SK-N-SH treated with all-trans-retinoic acid at 6 μM for 48 hours (cell line): ENCODE data around the gene FGGY.

Source experiments
- ATAC-seq: fragments of 200-7000 bp; cut with Tn5 transposase; 3 replicates; pipeline ENCODE4 v1.9.1; 2020; ENCODE audit warnings: mild to moderate bottlenecking, moderate library complexity
- ARNTL ChIP-seq: fragments of 450-650 bp; formaldehyde crosslinking; IDR thresholded peaks from 2 replicates; pipeline ENCODE4 v1.5.0; 2020; ENCODE audit warnings: low read depth, mild to moderate bottlenecking, moderate library complexity, borderline replicate concordance
- BACH2 ChIP-seq: fragments of 250-450 bp; sonication (Bioruptor Pico); IDR thresholded peaks from 2 replicates; pipeline ENCODE4 v1.9.0; 2021; ENCODE audit warnings: mild to moderate bottlenecking, borderline replicate concordance
- CREB5 ChIP-seq: fragments of 250-450 bp; sonication (Bioruptor Pico); IDR thresholded peaks from 2 replicates; pipeline ENCODE4 v1.5.1; 2020; ENCODE audit warnings: low read depth, mild to moderate bottlenecking, moderate library complexity
- CSDC2 ChIP-seq: fragments of 250-450 bp; sonication (Bioruptor Pico); IDR thresholded peaks from 2 replicates; pipeline ENCODE4 v1.5.0; 2020; ENCODE audit warnings: mild to moderate bottlenecking, moderate library complexity
- CSRNP3 ChIP-seq: fragments of 250-450 bp; sonication (Bioruptor Pico); IDR thresholded peaks from 2 replicates; pipeline ENCODE4 v1.5.1; 2021; ENCODE audit warnings: mild to moderate bottlenecking, moderate library complexity
- ESRRG ChIP-seq: fragments of 250-450 bp; sonication (Bioruptor Pico); IDR thresholded peaks from 2 replicates; pipeline ENCODE4 v1.6.1; 2021; ENCODE audit warnings: mild to moderate bottlenecking
- GLIS3 ChIP-seq: fragments of 250-450 bp; sonication (Bioruptor Pico); IDR thresholded peaks from 2 replicates; pipeline ENCODE4 v1.5.0; 2020; ENCODE audit warnings: mild to moderate bottlenecking, moderate library complexity
- ISL1 ChIP-seq: fragments of 250-450 bp; sonication (Bioruptor Pico); IDR thresholded peaks from 2 replicates; pipeline ENCODE4 v2.1.2; 2022; ENCODE audit warnings: mild to moderate bottlenecking, moderate library complexity
- OSR1 ChIP-seq: fragments of 250-450 bp; sonication (Bioruptor Pico); IDR thresholded peaks from 2 replicates; pipeline ENCODE4 v1.8.0; 2022; ENCODE audit warnings: moderate library complexity, mild to moderate bottlenecking, inconsistent platforms
- PPARA ChIP-seq: fragments of 250-450 bp; sonication (Bioruptor Pico); IDR thresholded peaks from 2 replicates; pipeline ENCODE4 v1.5.0; 2020; ENCODE audit warnings: mild to moderate bottlenecking, borderline replicate concordance
- RARB ChIP-seq: fragments of 250-450 bp; sonication (Bioruptor Pico); IDR thresholded peaks from 2 replicates; pipeline ENCODE4 v1.8.0; 2021; ENCODE audit warnings: mild to moderate bottlenecking, moderate library complexity
- SNAI2 ChIP-seq: fragments of 250-450 bp; sonication (Bioruptor Pico); IDR thresholded peaks from 2 replicates; pipeline ENCODE4 v1.5.0; 2020; ENCODE audit warnings: mild to moderate bottlenecking, moderate library complexity
- TCF4 ChIP-seq: fragments of 250-450 bp; sonication (Bioruptor Pico); IDR thresholded peaks from 2 replicates; pipeline ENCODE4 v1.8.0; 2021; ENCODE audit warnings: mild to moderate bottlenecking, moderate library complexity, borderline replicate concordance
- TOX ChIP-seq: fragments of 250-450 bp; sonication (Bioruptor Pico); IDR thresholded peaks from 2 replicates; pipeline ENCODE4 v1.8.0; 2021; ENCODE audit warnings: mild to moderate bottlenecking, moderate library complexity, borderline replicate concordance
- ZC3H10 ChIP-seq: fragments of 250-450 bp; sonication (Bioruptor Pico); IDR thresholded peaks from 2 replicates; pipeline ENCODE4 v1.5.1; 2021; ENCODE audit warnings: mild to moderate bottlenecking, moderate library complexity
- ZFP30 ChIP-seq: fragments of 450-650 bp; formaldehyde crosslinking; IDR thresholded peaks from 2 replicates; pipeline ENCODE4 v1.5.0; 2022; ENCODE audit warnings: mild to moderate bottlenecking, moderate library complexity
- ZNF565 ChIP-seq: fragments of 450-650 bp; formaldehyde crosslinking; conservative IDR thresholded peaks from 2 replicates; pipeline ENCODE4 v1.5.0; 2020; ENCODE audit warnings: low read depth, mild to moderate bottlenecking, moderate library complexity
- ZNF70 ChIP-seq: fragments of 450-650 bp; formaldehyde crosslinking; IDR thresholded peaks from 2 replicates; pipeline ENCODE4 v1.5.0; 2020; ENCODE audit warnings: mild to moderate bottlenecking, moderate library complexity
- ZNF8 ChIP-seq: fragments of 450-650 bp; formaldehyde crosslinking; IDR thresholded peaks from 2 replicates; pipeline ENCODE4 v1.5.0; 2020; ENCODE audit warnings: mild to moderate bottlenecking, moderate library complexity
- TF ChIP-seq, protein P1 (sequence below): fragments of 250-450 bp; sonication (Bioruptor Pico); IDR thresholded peaks from 2 replicates; pipeline ENCODE4 v1.5.0; 2020; ENCODE audit warnings: mild to moderate bottlenecking, moderate library complexity
- TF ChIP-seq, protein P2 (sequence below): fragments of 250-450 bp; sonication (Bioruptor Pico); IDR thresholded peaks from 2 replicates; pipeline ENCODE4 v1.8.0; 2021; ENCODE audit warnings: low read depth, mild to moderate bottlenecking, moderate library complexity, borderline replicate concordance

Gene FGGY

DNA sequence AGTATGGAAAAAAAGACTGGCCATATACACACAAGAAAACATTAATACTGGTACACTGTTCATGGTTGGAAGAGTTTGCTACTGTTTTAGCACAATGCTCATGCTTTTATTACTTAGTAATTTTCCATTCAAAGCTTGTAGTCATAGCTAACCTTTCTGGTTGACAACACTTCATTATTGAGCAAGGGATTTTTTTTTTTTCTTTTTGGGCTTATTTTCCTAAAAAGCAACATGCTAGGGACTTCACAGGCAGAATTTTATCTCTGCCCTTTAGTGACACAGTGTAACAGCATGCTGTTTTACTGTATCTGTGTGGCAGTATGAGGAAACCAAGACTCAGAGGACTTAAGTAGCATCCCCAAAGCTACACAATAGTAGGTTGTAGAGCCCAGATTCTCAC, 58.5 kb downstream of the FGGY start:
- TF ChIP-seq ZC3H10 (CRISPR knock-in tag) (no peak), ZNF70 (no peak), ZNF8 (no peak), ESRRG (CRISPR knock-in tag) (no peak), ARNTL (CRISPR knock-in tag) (no peak), ZFP30 (CRISPR knock-in tag) (no peak), TCF4 (CRISPR knock-in tag) (no peak), CSRNP3 (CRISPR knock-in tag) (no peak), PPARA (CRISPR knock-in tag) (no peak), CSDC2 (CRISPR knock-in tag) (no peak), TOX (no peak)
- TF ChIP-seq, protein P1, sequence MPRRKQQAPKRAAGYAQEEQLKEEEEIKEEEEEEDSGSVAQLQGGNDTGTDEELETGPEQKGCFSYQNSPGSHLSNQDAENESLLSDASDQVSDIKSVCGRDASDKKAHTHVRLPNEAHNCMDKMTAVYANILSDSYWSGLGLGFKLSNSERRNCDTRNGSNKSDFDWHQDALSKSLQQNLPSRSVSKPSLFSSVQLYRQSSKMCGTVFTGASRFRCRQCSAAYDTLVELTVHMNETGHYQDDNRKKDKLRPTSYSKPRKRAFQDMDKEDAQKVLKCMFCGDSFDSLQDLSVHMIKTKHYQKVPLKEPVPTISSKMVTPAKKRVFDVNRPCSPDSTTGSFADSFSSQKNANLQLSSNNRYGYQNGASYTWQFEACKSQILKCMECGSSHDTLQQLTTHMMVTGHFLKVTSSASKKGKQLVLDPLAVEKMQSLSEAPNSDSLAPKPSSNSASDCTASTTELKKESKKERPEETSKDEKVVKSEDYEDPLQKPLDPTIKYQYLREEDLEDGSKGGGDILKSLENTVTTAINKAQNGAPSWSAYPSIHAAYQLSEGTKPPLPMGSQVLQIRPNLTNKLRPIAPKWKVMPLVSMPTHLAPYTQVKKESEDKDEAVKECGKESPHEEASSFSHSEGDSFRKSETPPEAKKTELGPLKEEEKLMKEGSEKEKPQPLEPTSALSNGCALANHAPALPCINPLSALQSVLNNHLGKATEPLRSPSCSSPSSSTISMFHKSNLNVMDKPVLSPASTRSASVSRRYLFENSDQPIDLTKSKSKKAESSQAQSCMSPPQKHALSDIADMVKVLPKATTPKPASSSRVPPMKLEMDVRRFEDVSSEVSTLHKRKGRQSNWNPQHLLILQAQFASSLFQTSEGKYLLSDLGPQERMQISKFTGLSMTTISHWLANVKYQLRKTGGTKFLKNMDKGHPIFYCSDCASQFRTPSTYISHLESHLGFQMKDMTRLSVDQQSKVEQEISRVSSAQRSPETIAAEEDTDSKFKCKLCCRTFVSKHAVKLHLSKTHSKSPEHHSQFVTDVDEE (CRISPR knock-in tag): no peak
- ATAC-seq: no peak

- TF ChIP-seq, protein P2, sequence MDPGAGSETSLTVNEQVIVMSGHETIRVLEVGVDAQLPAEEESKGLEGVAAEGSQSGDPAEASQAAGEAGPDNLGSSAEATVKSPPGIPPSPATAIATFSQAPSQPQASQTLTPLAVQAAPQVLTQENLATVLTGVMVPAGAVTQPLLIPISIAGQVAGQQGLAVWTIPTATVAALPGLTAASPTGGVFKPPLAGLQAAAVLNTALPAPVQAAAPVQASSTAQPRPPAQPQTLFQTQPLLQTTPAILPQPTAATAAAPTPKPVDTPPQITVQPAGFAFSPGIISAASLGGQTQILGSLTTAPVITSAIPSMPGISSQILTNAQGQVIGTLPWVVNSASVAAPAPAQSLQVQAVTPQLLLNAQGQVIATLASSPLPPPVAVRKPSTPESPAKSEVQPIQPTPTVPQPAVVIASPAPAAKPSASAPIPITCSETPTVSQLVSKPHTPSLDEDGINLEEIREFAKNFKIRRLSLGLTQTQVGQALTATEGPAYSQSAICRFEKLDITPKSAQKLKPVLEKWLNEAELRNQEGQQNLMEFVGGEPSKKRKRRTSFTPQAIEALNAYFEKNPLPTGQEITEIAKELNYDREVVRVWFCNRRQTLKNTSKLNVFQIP: no peak
- TF ChIP-seq PPARA (CRISPR knock-in tag) (no peak), ARNTL (CRISPR knock-in tag) (no peak), TOX (no peak), OSR1 (CRISPR knock-in tag) (no peak), ESRRG (CRISPR knock-in tag) (no peak), BACH2 (no peak), ISL1 (no peak), CREB5 (no peak), CSDC2 (CRISPR knock-in tag) (no peak), RARB (CRISPR knock-in tag) (no peak), ZFP30 (CRISPR knock-in tag) (no peak)
- no peak for ATAC-seq
These were observed 59.7 kb downstream of the FGGY start for GRCh38 chr1:59356627-59357026.

DNA sequence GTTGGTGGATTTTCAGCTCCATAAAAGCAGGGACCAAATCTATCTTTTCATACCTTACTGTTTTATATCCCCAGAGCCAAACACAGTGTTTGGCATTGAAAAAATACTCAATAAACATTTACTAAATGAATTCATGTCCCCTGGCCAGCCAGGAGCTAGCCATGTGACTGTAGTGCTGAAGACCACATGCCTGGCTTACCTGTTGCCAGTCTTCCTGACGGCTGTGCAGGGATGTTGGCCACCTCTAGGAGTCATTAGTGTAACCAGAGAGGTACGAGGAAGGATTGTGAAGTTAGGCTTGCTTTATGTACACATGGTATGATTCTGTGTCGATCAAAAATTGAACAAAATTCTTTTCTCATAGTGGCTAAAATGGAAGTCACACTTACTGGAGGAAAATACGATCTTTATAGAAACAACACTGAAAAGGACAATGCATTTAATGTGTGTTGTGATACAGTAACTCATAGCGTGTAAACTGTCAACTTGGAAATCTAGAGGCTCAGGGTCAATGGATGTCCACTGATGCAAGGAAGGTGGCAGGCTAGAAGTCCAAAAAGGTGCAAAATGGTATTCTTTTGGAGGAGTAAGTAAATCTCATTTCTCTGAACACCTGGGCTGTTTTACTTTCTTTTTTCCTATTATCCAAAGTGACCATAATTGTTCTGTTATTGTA, 60.9 kb downstream of the FGGY start:
- no peak for ATAC-seq
- no peak for TF ChIP-seq OSR1 (CRISPR knock-in tag)
- no peak for TF ChIP-seq CSDC2 (CRISPR knock-in tag)
- TF ChIP-seq ESRRG (CRISPR knock-in tag): no peak
- no peak for TF ChIP-seq ZNF8
- TF ChIP-seq SNAI2 (CRISPR knock-in tag): no peak
- TF ChIP-seq TOX: no peak
- no peak for TF ChIP-seq ZFP30 (CRISPR knock-in tag)
- TF ChIP-seq GLIS3 (CRISPR knock-in tag): no peak
- TF ChIP-seq, protein P1 (CRISPR knock-in tag): no peak
- no peak for TF ChIP-seq RARB (CRISPR knock-in tag)
- no peak for TF ChIP-seq ISL1
- no peak for TF ChIP-seq ZNF565
- TF ChIP-seq CSRNP3 (CRISPR knock-in tag): no peak
- no peak for TF ChIP-seq TCF4 (CRISPR knock-in tag)
- no peak for TF ChIP-seq CREB5
- TF ChIP-seq ARNTL (CRISPR knock-in tag): no peak
- no peak for TF ChIP-seq ZC3H10 (CRISPR knock-in tag)
